ENCODE measurements around the gene DCAF16. TPM values are rescaled to one million over a fixed set of nuclear protein-coding genes. Genes with fewer than 3 reads are reported as not detected.

Gene DCAF16
- total RNA-seq, 1 donor from 2014 or later: 63.1 TPM

DNA sequence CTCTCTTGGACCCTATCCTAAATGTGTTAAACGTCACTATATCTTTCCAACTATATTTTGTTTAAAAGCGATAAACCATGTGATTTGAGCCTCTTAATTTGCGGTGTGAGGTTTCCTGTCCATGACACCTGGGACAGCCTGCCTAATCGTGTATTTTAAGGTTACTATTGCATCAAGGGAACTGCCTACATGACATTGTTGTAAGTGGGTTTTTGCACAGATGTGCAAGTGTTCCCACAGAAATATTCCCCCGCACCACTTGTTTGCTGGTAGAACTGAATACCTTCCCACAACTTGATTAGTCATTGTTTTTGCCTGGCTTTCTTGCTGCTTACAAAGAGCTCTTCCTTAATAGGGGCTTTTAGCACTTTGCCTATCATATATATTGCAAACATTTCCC, 24.0 kb downstream of the DCAF16 start:
- Mint-ChIP-seq H3K4me3 (ENCODE audit: low read depth) (no peak overlapping the region), H3K36me3 (ENCODE audit: insufficient read depth) (peaks cover 1% of the 10 kb centered on the region), H3K9me3 (ENCODE audit: low read depth) (no peaks in the 10 kb centered on the region), H3K27ac (no peak overlapping the region), H3K4me1 (ENCODE audit: low read depth) (peaks cover 6% of the 10 kb centered on the region), H3K27me3 (peaks cover 23% of the 10 kb centered on the region)
- TF ChIP-seq, protein P1, sequence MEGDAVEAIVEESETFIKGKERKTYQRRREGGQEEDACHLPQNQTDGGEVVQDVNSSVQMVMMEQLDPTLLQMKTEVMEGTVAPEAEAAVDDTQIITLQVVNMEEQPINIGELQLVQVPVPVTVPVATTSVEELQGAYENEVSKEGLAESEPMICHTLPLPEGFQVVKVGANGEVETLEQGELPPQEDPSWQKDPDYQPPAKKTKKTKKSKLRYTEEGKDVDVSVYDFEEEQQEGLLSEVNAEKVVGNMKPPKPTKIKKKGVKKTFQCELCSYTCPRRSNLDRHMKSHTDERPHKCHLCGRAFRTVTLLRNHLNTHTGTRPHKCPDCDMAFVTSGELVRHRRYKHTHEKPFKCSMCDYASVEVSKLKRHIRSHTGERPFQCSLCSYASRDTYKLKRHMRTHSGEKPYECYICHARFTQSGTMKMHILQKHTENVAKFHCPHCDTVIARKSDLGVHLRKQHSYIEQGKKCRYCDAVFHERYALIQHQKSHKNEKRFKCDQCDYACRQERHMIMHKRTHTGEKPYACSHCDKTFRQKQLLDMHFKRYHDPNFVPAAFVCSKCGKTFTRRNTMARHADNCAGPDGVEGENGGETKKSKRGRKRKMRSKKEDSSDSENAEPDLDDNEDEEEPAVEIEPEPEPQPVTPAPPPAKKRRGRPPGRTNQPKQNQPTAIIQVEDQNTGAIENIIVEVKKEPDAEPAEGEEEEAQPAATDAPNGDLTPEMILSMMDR (IDR thresholded peaks at IDR 0.05; ENCODE audit: unreplicated experiment): no peak
- no peak for DNase-seq (ENCODE audit: low spot score, unreplicated experiment)

DNA sequence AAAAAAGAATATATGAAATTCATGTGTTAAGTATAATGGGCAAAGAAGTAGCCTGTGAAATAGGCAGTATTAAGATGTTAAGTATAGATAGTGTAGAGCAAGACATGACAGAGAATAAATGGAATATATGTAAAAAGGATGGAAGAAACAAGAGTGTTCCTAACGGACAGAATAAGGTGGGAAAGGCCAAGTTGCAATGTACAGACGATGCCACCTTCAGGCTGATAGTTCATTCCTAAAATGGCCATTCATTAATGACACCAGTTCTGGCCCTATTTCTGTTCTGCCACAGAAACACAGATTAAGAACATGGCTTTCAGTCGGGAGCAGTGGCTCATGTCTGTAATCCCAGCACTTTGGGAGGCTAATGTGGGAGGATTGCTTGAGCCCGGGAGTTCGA, 24.7 kb downstream of the DCAF16 start:
- Mint-ChIP-seq H3K36me3 (ENCODE audit: insufficient read depth) (no peaks in the 10 kb centered on the region), H3K4me3 (ENCODE audit: low read depth) (no peak overlapping the region), H3K4me1 (ENCODE audit: low read depth) (peaks cover 7% of the 10 kb centered on the region), H3K9me3 (ENCODE audit: low read depth) (no peaks in the 10 kb centered on the region), H3K27ac (no peak overlapping the region), H3K27me3 (peaks cover 26% of the 10 kb centered on the region)
- no peak for DNase-seq (ENCODE audit: low spot score, unreplicated experiment)
- TF ChIP-seq, protein P1 (IDR thresholded peaks at IDR 0.05; ENCODE audit: unreplicated experiment): no peak

DNA sequence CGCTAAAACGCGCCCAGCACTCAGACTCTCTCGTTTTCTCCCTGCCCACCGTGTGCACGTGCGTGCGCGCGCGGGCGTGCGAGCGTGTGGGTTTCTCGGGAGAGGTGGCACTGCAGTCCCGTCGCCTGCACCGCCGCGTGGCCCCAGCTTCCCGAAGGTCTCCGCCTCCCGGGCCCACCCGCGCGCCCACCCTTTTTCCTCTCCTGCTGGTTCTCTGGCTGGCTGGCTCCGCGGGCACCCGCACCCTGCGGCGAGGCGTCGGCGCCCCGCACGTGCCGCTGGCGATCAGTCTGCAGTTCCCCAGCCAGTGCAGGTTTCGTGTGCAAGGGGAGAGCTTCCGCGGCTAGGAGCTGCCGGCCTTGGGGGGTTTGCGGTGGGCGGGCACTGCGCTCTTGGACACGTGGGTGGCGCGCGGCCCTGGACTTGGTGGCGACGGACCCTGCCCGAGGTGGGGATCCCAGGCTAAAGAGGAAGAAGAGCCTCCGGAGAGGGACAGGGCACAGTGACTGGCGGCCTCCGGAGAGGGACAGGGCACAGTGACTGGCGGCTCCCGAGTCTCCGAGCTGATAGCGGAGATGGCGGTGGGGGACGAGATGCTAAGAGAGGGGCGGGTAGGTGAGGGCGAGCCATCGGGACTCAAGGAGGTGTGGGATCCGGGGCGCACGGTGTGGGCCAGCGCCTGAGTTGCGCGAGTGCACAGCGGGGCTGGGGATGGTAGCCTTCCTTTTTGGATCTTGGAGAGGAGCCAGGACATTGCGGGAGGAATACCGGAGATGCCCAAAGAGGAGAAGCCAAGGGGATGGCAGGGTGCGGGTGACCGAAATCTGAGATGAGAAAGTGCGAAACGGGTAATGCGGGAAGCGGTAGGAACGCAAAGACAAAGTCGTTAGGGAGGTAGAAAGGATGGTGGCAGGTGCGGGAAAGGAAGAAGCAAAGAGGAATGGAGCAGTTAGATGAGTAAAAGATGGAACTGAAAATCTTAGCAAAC, 29.0 kb downstream of the DCAF16 start, which contains the start of gene FAM184B:
FAM184B (minus strand) TSS at position 322 of the 988 bp plus-strand sequence. CDS start 322 bp downstream, outside the sequence.
- H3K27ac Mint-ChIP-seq: no peak within 1 kb of the TSS
- peaks cover 55% of the 10 kb centered on the region for H3K27me3 Mint-ChIP-seq
- no peaks in the 10 kb centered on the region for H3K9me3 Mint-ChIP-seq (ENCODE audit: low read depth)
- H3K4me1 Mint-ChIP-seq (ENCODE audit: low read depth): peaks cover 9% of the 10 kb centered on the region
- TF ChIP-seq, protein P1 (IDR thresholded peaks at IDR 0.05; ENCODE audit: unreplicated experiment): no peak
- DNase-seq (ENCODE audit: low spot score, unreplicated experiment): peak; percentile 13
- peak within 1 kb of the TSS; percentile 56 for H3K4me3 Mint-ChIP-seq (ENCODE audit: low read depth)
- no peaks in the 10 kb centered on the region for H3K36me3 Mint-ChIP-seq (ENCODE audit: insufficient read depth)

DNA sequence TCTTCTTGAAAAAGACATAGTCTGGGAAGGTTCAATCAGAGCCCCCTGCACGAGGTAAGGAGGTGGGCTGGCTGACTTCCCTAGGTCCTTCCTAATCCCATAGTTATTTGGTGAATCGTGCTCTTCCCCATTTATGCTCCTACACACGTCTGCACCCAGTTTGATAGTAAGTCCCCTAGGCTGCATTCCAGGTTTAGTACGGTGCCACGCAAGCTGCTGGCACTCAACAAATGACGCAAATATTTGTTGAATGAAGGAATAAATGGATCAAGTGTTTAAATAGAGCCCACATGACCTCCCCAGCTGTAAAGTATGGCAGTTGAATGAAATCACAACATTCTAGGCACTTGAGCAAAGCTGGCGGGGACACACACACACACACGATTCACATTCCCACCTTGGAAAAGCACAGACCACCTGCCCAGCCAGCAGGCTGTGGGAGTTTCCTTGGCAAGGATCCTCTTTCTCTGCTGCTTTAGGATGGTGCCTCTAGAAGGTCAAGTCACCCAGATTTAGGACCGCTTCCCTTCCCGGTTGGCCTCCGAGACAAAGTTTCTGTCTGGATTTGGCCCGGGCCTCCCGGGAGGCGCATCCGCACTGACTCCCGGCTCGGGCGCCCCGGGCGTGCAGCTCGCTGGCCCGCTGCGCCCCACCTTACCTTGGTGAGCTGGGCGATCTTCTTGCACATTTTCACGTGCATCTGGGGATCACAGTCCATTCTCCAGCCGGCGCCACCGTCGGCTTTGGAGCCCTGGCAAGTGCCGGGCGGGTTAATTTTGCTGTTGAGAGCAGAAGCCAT, 29.9 kb downstream of the DCAF16 start:
- peak overlapping the region; percentile 56 for H3K4me3 Mint-ChIP-seq (ENCODE audit: low read depth)
- no peaks in the 10 kb centered on the region for H3K36me3 Mint-ChIP-seq (ENCODE audit: insufficient read depth)
- no peak for DNase-seq (ENCODE audit: low spot score, unreplicated experiment)
- H3K27me3 Mint-ChIP-seq: peaks cover 55% of the 10 kb centered on the region
- no peaks in the 10 kb centered on the region for H3K9me3 Mint-ChIP-seq (ENCODE audit: low read depth)
- no peak overlapping the region for H3K27ac Mint-ChIP-seq
- TF ChIP-seq, protein P1 (IDR thresholded peaks at IDR 0.05; ENCODE audit: unreplicated experiment): no peak
- H3K4me1 Mint-ChIP-seq (ENCODE audit: low read depth): peaks cover 9% of the 10 kb centered on the region

DNA sequence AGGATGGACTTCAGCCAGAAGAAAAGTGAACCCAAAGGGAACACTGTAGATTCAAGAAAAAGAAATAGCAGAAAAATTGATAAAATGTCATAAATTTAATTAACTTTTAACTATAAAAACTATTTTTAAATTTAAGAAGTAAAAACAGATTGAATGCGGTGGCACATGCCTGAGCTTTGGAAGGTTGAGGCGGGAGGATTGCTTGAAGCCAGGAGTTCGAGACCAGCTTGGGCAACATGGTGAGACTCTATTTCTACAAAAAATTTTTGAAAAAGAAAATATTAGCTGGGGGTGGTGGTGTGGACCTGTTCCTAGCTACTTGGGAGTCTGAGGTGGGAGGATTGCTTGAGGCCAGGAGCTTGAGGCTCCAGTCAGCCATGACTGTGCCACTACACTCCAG, 32.1 kb downstream of the DCAF16 start:
- H3K36me3 Mint-ChIP-seq (ENCODE audit: insufficient read depth): no peaks in the 10 kb centered on the region
- TF ChIP-seq, protein P1 (IDR thresholded peaks at IDR 0.05; ENCODE audit: unreplicated experiment): no peak
- peaks cover 9% of the 10 kb centered on the region for H3K4me1 Mint-ChIP-seq (ENCODE audit: low read depth)
- peaks cover 49% of the 10 kb centered on the region for H3K27me3 Mint-ChIP-seq
- no peak for DNase-seq (ENCODE audit: low spot score, unreplicated experiment)
- no peak overlapping the region for H3K4me3 Mint-ChIP-seq (ENCODE audit: low read depth)
- no peak overlapping the region for H3K27ac Mint-ChIP-seq
- no peaks in the 10 kb centered on the region for H3K9me3 Mint-ChIP-seq (ENCODE audit: low read depth)
